Suprapubic skin (tissue), 4 donors: ENCODE data around the gene LAMB2. TPM values are rescaled to one million over a fixed set of nuclear protein-coding genes. Genes with fewer than 3 reads are reported as not detected.

Source experiments
- DNase-seq, 2 donors: peaks; one replicate each; pipeline ENCODE4 v3.0.0-alpha.2; 2019; ENCODE audit warnings: low spot score in 2 of 2
- H3K27ac ChIP-seq: fragments of 200-600 bp; sonication (generic); one replicate; pipeline ENCODE4 v1.5.1; 2019
- H3K27me3 ChIP-seq: fragments of 200-600 bp; sonication (generic); one replicate; pipeline ENCODE4 v1.5.1; 2019
- H3K36me3 ChIP-seq: fragments of 200-600 bp; sonication (generic); one replicate; pipeline ENCODE4 v1.5.1; 2019
- H3K4me1 ChIP-seq: fragments of 200-600 bp; sonication (generic); one replicate; pipeline ENCODE4 v1.5.1; 2019
- H3K4me3 ChIP-seq: fragments of 200-600 bp; sonication (generic); one replicate; pipeline ENCODE4 v1.5.1; 2019; ENCODE audit warnings: mild to moderate bottlenecking
- H3K9me3 ChIP-seq: fragments of 200-600 bp; sonication (generic); one replicate; pipeline ENCODE4 v1.5.1; 2019
- CTCF ChIP-seq, 2 donors: fragments of 200-600 bp in 1 of 2; fragments of 450-650 bp in 1 of 2; sonication (generic) in 1 of 2; IDR thresholded peaks; one replicate each; pipeline ENCODE4 v1.5.1; 2016 to 2019; ENCODE audit warnings: antibody characterized with exemption in 2 of 2, mild to moderate bottlenecking in 1 of 2, moderate library complexity in 1 of 2
- EP300 ChIP-seq: sonication (generic); formaldehyde crosslinking; IDR thresholded peaks from one replicate; pipeline ENCODE4 v1.6.1; 2017; ENCODE audit warnings: antibody characterized with exemption
- POLR2A ChIP-seq, 2 donors: fragments of 450-650 bp; IDR thresholded peaks; one replicate each; pipeline ENCODE4 v1.6.1; 2017; ENCODE audit warnings: antibody characterized with exemption in 2 of 2, mild to moderate bottlenecking in 2 of 2, moderate library complexity in 2 of 2
- POLR2AphosphoS5 ChIP-seq, 3 donors: sonication (generic); formaldehyde crosslinking; IDR thresholded peaks; one replicate each; pipeline ENCODE4 v1.6.1; 2017; ENCODE audit warnings: antibody characterized with exemption in 3 of 3
- WGBS: methylation state at CpG from one replicate; pipeline ENCODE4 v1.1.5; 2018; 5-methylcytosine and 5-hydroxymethylcytosine counted together
- total RNA-seq, 4 donors: library from RNA; depleted of rRNA; stranded (reverse); fragments of >200 nt; gene quantifications; one replicate each; pipeline ENCODE4 v1.1.0, GENCODE V29; 2016

The LAMB2 gene
- total RNA-seq, 4 donors from 2014 or later = 333 to 563 (median 501) TPM

DNA sequence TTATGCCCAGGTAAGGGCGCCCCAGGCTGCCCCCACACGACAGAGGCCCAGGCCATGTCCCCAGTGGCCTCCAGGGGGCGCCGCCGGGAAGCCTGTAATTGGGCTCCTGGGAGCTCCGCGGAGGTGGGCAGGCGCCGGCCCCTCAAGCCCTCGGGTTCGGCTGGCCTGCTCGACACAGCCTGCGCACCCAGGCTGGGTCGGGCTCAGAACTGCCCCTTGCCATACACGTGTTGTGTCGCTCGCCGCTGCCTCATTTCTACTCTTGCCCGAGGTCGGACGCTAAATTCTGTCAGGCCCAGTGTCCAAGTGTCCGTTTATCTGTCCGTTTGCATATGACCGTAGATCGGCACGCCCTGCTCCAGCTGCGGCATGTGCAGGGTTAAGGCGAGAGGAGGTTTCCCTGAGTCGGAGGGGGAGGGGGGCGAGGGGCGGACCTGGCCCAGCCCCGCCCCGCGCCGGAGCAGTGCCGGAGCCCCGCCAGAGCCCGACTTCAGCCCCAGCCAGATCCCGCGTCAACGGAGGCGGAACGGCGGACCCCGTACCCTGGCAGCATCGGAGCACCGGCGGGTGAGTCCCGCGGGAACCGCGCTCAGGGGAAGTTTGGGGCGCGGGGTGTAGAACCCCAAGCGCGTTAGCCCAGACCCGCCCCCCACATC is 38.4 kb upstream of the LAMB2 start, which contains the start of gene KLHDC8B:
Gene KLHDC8B (plus strand): TSS at position 480 of the 656 bp plus-strand sequence. CDS start 1,172 bp downstream, outside the sequence.
- H3K4me3 ChIP-seq = peak within 1 kb of the TSS; percentile 80
- 5% methylated on average over 4 of the region's 57 CpGs for WGBS
- no peaks in the 10 kb centered on the region for H3K27me3 ChIP-seq
- TF ChIP-seq CTCF (IDR thresholded peaks at IDR 0.05) (peak; percentile 81 to 95), POLR2AphosphoS5 (IDR thresholded peaks at IDR 0.05) (peak in 2 of 3 donors; percentile 4 to 50), EP300 (no peak)
- H3K27ac ChIP-seq = peak within 1 kb of the TSS; percentile 84
- H3K9me3 ChIP-seq = no peaks in the 10 kb centered on the region
- peak; percentile 92 to 94 for DNase-seq
- peaks cover 48% of the 10 kb centered on the region for H3K4me1 ChIP-seq
- peaks cover 23% of the 10 kb centered on the region for H3K36me3 ChIP-seq

DNA sequence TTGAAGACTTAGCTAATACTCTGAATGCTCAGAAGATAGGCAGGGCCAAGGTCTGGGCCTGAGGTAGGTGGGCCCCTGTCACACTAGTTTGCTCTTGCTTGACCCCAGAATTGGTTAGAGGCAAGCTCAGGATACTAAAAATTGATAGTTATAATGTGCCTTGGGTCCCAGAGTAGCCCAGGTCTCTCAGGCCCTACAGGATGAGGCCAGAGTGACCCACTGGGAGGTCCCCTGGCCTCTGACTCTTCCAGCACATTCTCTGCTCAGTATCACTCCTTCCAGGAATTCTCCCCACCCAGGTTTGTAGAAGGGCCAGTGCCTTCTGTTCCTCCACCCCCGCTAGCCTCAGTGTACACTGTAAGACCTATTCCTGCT is 37.9 kb upstream of the LAMB2 start:
- no peaks in the 10 kb centered on the region for H3K27me3 ChIP-seq
- H3K27ac ChIP-seq = peak overlapping the region; percentile 84
- TF ChIP-seq POLR2AphosphoS5 (IDR thresholded peaks at IDR 0.05) (no peak), CTCF (IDR thresholded peaks at IDR 0.05) (no peak), POLR2A (IDR thresholded peaks at IDR 0.05) (no peak), EP300 (no peak)
- H3K36me3 ChIP-seq = peaks cover 18% of the 10 kb centered on the region
- H3K4me3 ChIP-seq = peak overlapping the region; percentile 80
- peaks cover 48% of the 10 kb centered on the region for H3K4me1 ChIP-seq
- 0% methylated on average over 1 of the region's 1 CpG for WGBS
- no peaks in the 10 kb centered on the region for H3K9me3 ChIP-seq
- DNase-seq = no peak

DNA sequence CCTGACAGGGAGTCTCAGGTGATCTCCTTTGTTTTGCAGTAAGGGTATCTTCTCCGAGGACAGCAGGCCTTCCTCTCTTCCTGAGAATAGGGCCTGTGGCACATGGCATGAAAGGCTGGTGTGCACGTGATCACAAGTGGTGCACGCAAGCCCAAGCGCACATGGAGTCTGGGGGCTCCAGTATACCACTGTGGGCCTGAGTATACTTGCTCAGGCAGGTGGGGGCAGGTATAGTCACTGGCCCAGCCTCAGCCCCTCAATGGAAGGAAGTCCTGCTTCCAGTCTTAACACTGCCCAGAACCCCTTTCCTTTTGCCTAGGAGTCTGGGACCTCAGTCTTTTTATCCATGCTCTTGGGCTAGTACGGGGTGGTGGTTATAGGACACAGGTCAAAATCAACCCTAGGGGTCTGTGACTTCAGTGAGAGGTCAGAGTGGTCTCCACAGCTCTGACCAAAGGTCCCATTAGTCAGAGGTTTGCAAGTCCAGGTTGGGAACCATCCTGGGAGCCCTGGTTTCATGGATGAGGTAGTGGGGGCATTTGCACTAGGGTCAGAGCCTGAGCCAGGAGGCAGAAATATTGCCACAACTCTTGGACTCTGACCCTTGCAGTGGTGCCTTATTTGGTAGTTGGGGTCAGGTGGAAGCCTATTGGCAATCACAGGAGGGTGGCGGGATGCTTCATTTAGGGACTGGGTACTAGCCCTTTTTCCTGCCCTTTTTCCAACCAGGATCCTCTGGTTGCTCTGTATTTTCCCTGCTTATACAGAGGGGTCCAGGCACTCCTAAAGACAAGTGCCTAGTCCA is 34.1 kb upstream of the LAMB2 start:
- peaks cover 23% of the 10 kb centered on the region for H3K36me3 ChIP-seq
- no peaks in the 10 kb centered on the region for H3K27me3 ChIP-seq
- 91% methylated on average over 5 of the region's 6 CpGs for WGBS
- DNase-seq = no peak
- no peaks in the 10 kb centered on the region for H3K9me3 ChIP-seq
- H3K4me1 ChIP-seq = peaks cover 39% of the 10 kb centered on the region
- TF ChIP-seq CTCF (IDR thresholded peaks at IDR 0.05) = no peak
- TF ChIP-seq POLR2AphosphoS5 (IDR thresholded peaks at IDR 0.05) = no peak
- TF ChIP-seq EP300 = no peak
- TF ChIP-seq POLR2A (IDR thresholded peaks at IDR 0.05) = no peak
- peak overlapping the region; percentile 82 for H3K4me3 ChIP-seq
- H3K27ac ChIP-seq = no peak overlapping the region

DNA sequence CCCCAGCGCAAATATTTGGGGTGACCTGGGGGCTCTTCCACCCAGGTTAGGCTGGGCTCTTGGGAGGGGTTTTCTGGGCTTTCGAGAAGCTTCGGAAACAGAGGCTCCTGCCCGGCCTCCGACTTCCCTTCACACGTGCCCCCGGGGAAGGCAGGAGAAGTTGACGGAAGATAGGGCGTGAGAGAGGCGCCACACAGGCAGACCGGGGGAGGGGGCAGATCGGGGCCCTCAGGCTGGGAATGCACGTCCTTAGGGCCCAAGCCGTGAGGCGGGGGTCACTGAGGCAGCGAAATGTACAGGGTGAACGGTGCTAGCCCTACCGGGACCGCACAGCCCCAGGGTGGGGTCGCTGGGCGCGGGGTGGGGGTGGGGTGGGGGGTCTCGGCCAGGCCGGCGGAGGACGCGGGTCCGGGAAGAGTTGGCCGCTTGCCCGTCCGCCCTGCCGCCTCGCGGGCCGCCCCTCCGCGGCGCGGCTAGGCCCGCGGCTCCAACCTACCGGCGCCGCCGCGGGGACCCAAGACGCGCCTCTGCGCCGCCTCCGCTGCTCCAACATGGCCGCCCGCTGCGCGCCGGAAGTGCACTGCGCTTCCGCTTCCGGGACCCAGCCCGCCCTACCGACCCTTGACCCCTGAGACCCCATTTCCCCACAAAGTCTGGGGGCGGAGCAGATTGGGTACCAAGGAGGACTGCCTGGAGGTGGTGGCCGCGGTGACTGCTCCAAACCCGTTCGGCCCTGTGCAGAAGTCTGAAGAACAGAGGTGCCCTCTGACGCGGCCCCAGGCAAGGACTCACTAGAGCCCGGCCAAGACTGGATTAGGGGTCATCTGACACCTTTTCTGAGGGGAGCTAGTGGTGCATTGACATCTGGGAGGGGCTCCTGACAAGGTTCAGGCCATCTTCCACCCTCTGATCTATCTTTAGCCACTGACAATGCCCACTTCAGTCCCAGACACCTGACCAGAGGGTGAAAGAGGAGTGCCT is 33.2 kb upstream of the LAMB2 start, which contains the start of gene CCDC71:
Gene CCDC71 (minus strand): TSS at position 561 of the 981 bp plus-strand sequence. CDS start 2,123 bp downstream, outside the sequence.
- H3K4me3 ChIP-seq = peak within 1 kb of the TSS; percentile 82
- DNase-seq = peak in 1 of 2 donors; percentile 83
- no peaks in the 10 kb centered on the region for H3K27me3 ChIP-seq
- TF ChIP-seq CTCF (IDR thresholded peaks at IDR 0.05) (no peak), POLR2A (IDR thresholded peaks at IDR 0.05) (peak in 1 of 2 donors; percentile 43), EP300 (no peak), POLR2AphosphoS5 (IDR thresholded peaks at IDR 0.05) (peak in 2 of 3 donors; percentile 30 to 47)
- no peaks in the 10 kb centered on the region for H3K9me3 ChIP-seq
- peaks cover 34% of the 10 kb centered on the region for H3K4me1 ChIP-seq
- peak within 1 kb of the TSS; percentile 88 for H3K27ac ChIP-seq
- 1% methylated on average over 9 of the region's 69 CpGs for WGBS
- peaks cover 29% of the 10 kb centered on the region for H3K36me3 ChIP-seq
